Loucy (cell line): ENCODE results near the gene NINL.

Experiments used
- CTCF ChIP-seq: fragments of 200-600 bp; sonication (generic); conservative IDR thresholded peaks from 2 replicates; pipeline ENCODE4 v1.5.1; 2014; ENCODE audit warnings: mild to moderate bottlenecking, antibody characterized with exemption, low read length
- EZH2phosphoT487 ChIP-seq: fragments of 200-600 bp; IDR thresholded peaks from 2 replicates; pipeline ENCODE4 v1.6.1; 2018; ENCODE audit warnings: antibody characterized with exemption, mild to moderate bottlenecking, moderate library complexity, borderline replicate concordance

DNA sequence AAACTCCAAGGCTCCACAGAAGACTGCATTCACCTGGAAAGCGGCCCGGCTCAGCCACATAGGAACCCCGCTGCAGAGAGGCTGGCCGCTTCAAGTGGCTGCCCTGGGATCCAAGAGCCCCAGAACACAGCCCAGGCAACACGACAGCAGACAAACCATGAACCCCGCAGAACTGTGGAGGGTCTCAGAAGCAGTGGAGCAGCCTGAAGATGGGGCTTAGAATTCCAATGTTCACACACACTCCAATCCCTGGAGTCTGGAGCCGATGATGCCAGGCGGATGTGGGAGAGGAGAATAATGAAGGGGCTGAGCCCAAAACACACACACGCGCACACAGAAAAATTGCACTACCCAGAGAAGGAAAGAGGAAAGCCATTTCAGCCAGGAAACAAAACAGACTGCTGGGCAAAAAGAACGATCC lies 52.4 kb downstream of the NINL start:
- TF ChIP-seq CTCF = no peak
- TF ChIP-seq EZH2phosphoT487 = no peak
